ENCODE data around the gene RUNX3. TPM values are rescaled to one million over a fixed set of nuclear protein-coding genes. Genes with fewer than 3 reads are reported as not detected.

The RUNX3 gene
- total and polyA plus RNA-seq, 2 donors (not counting 3 experiments of a cell fraction or from before 2014, with no cell fraction given): not detected

- POLR2A ChIA-PET: no interaction called here
- no peak overlapping the region for H3K4me3 ChIP-seq (replicated peaks in 1 of 3; ENCODE audit: insufficient read depth in 1 of 3, low read depth in 1 of 3, low read length in 3 of 3)
- CTCF ChIA-PET: no interaction called here
- no peaks in the 10 kb centered on the region for H3K4me1 ChIP-seq (ENCODE audit: control insufficient read depth, extremely low read depth, insufficient read depth, low read length)
- no peaks in the 10 kb centered on the region for H3K9me3 ChIP-seq (replicated peaks; ENCODE audit: control insufficient read depth, insufficient read depth, low read length)
- TF ChIP-seq FOS (IDR thresholded peaks at IDR 0.05; ENCODE audit: borderline replicate concordance, insufficient read depth, low read length): no peak
- no peak for TF ChIP-seq JUN (IDR thresholded peaks at IDR 0.05; ENCODE audit: borderline replicate concordance, insufficient read depth, insufficient read length, low read depth)
- no peak for TF ChIP-seq POLR2AphosphoS5 (IDR thresholded peaks at IDR 0.05; ENCODE audit: insufficient read depth, low read depth, low read length)
- no peak for TF ChIP-seq MYC (IDR thresholded peaks at IDR 0.05; ENCODE audit: low read depth, low read length)
- TF ChIP-seq, protein P1, sequence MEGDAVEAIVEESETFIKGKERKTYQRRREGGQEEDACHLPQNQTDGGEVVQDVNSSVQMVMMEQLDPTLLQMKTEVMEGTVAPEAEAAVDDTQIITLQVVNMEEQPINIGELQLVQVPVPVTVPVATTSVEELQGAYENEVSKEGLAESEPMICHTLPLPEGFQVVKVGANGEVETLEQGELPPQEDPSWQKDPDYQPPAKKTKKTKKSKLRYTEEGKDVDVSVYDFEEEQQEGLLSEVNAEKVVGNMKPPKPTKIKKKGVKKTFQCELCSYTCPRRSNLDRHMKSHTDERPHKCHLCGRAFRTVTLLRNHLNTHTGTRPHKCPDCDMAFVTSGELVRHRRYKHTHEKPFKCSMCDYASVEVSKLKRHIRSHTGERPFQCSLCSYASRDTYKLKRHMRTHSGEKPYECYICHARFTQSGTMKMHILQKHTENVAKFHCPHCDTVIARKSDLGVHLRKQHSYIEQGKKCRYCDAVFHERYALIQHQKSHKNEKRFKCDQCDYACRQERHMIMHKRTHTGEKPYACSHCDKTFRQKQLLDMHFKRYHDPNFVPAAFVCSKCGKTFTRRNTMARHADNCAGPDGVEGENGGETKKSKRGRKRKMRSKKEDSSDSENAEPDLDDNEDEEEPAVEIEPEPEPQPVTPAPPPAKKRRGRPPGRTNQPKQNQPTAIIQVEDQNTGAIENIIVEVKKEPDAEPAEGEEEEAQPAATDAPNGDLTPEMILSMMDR (IDR thresholded peaks at IDR 0.05; ENCODE audit: extremely low read depth in 1 of 2, insufficient read depth in 1 of 2, low read depth in 1 of 2, low read length in 2 of 2): no peak
- TF ChIP-seq EZH2 (IDR thresholded peaks at IDR 0.05; ENCODE audit: borderline replicate concordance, low read depth, low read length, severe bottlenecking): no peak
- TF ChIP-seq GATA2 (IDR thresholded peaks at IDR 0.05; ENCODE audit: insufficient read depth, insufficient read length, low read depth, low read length): no peak
- TF ChIP-seq, protein P2, sequence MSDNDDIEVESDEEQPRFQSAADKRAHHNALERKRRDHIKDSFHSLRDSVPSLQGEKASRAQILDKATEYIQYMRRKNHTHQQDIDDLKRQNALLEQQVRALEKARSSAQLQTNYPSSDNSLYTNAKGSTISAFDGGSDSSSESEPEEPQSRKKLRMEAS (IDR thresholded peaks at IDR 0.05; ENCODE audit: insufficient read depth, insufficient read length): no peak
- no peak for TF ChIP-seq POLR2A (IDR thresholded peaks at IDR 0.05; ENCODE audit: low read depth, low read length)
- no peak overlapping the region for H2AFZ ChIP-seq (ENCODE audit: low read depth, low read length)
- no peaks in the 10 kb centered on the region for H3K9me1 ChIP-seq (replicated peaks; ENCODE audit: control insufficient read depth, extremely low read depth, insufficient read depth, low read length)
- H3K27ac ChIP-seq (ENCODE audit: insufficient read depth, low read depth, low read length): no peak overlapping the region
- FAIRE-seq: no peak
- H3K79me2 ChIP-seq (ENCODE audit: control insufficient read depth, insufficient read depth, low read length): no peaks in the 10 kb centered on the region
- H3K27me3 ChIP-seq (ENCODE audit: control insufficient read depth in 2 of 2, insufficient read depth in 2 of 2, low read length in 2 of 2): no peaks in the 10 kb centered on the region
- intact Hi-C loops (cut with micrococcal nuclease) (no loop called here), dilution Hi-C loops (cut with MboI; ENCODE audit: extremely low pct_ligation_motif_present, low sequenced_read_pairs) (no loop called here)
- no peaks in the 10 kb centered on the region for H4K20me1 ChIP-seq (replicated peaks; ENCODE audit: control insufficient read depth, extremely low read depth, insufficient read depth, low read length)
- BruUV-seq (replicated peaks): no TSS peak
- no peak overlapping the region for H3K4me2 ChIP-seq (ENCODE audit: insufficient read depth, low read length)
- H3K36me3 ChIP-seq (ENCODE audit: control insufficient read depth in 2 of 2, extremely low read depth in 1 of 2, insufficient read depth in 2 of 2, low read length in 2 of 2): no peaks in the 10 kb centered on the region
- no peak overlapping the region for H3K9ac ChIP-seq (replicated peaks; ENCODE audit: extremely low read depth, insufficient read depth, low read length)
- DNase-seq (ENCODE audit: low read depth, low spot score): no peak
These were observed 28.9 kb upstream of the RUNX3 start for GRCh38 chr1:24958766-24959622.
